CD8-positive, alpha-beta memory T cell (primary cell): ENCODE results near the gene EZR. TPM values are rescaled to one million over a fixed set of nuclear protein-coding genes. Genes with fewer than 3 reads are reported as not detected.
A peak's percentile ranks its signal among the peaks of the same experiment; 100 is the strongest.

Experiments used
- CTCF ChIA-PET: fragments of 350-600 bp; sonication (Branson Sonifier 250); formaldehyde crosslinking; loops from one replicate; lab custom pipeline; 2021; ENCODE audit warnings: antibody characterized with exemption; lab: Charles Lee
- POLR2A ChIA-PET: fragments of 350-600 bp; sonication (Branson Sonifier 250); formaldehyde crosslinking; loops from one replicate; lab custom pipeline; 2021; ENCODE audit warnings: antibody characterized with exemption; lab: Charles Lee
- DNase-seq, 5 donors: peaks; one replicate each; pipeline versions ENCODE4 v3.0.0 to v3.0.0-alpha.2; 2020 to 2022; ENCODE audit warnings: mixed read lengths in 1 of 5
- H3K27ac ChIP-seq: one replicate; pipeline ENCODE4 v1.7.0; 2013; ENCODE audit warnings: low read depth, mild to moderate bottlenecking, low read length, moderate library complexity
- H3K27me3 ChIP-seq: 2 replicates; pipeline ENCODE4 v1.7.0; 2013; ENCODE audit warnings: low read length, mild to moderate bottlenecking; ENCODE audit not compliant: insufficient read depth, poor library complexity, severe bottlenecking
- H3K36me3 ChIP-seq: 2 replicates; pipeline ENCODE4 v1.7.0; 2013; ENCODE audit warnings: mild to moderate bottlenecking, low read length, moderate library complexity; ENCODE audit not compliant: insufficient read depth
- H3K4me1 ChIP-seq: 2 replicates; pipeline ENCODE4 v1.7.0; 2013; ENCODE audit warnings: mild to moderate bottlenecking, low read length, moderate library complexity; ENCODE audit not compliant: insufficient read depth
- H3K4me3 ChIP-seq: 2 replicates; pipeline ENCODE4 v1.7.0; 2013; ENCODE audit warnings: mild to moderate bottlenecking, low read length
- H3K9me3 ChIP-seq: 2 replicates; pipeline ENCODE4 v1.7.0; 2013; ENCODE audit warnings: mild to moderate bottlenecking, low read length
- H3K27ac Mint-ChIP-seq, 8 donors: one replicate each; pipeline ENCODE4 v1.8.0; 2020 to 2021; ENCODE audit warnings: mixed read lengths in 8 of 8, mild to moderate bottlenecking in 6 of 8, inconsistent platforms in 3 of 8, moderate library complexity in 3 of 8
- H3K27me3 Mint-ChIP-seq, 2 donors: one replicate each; pipeline ENCODE4 v1.8.0; 2020 to 2021; ENCODE audit warnings: mixed read lengths in 2 of 2, mild to moderate bottlenecking in 1 of 2, moderate library complexity in 1 of 2
- H3K36me3 Mint-ChIP-seq, 3 donors: one replicate each; pipeline ENCODE4 v1.8.0; 2020 to 2021; ENCODE audit warnings: mixed read lengths in 3 of 3, inconsistent platforms in 1 of 3, mild to moderate bottlenecking in 1 of 3
- H3K4me1 Mint-ChIP-seq, 3 donors: one replicate each; pipeline ENCODE4 v1.8.0; 2020 to 2021; ENCODE audit warnings: mixed read lengths in 3 of 3, inconsistent platforms in 1 of 3, mild to moderate bottlenecking in 1 of 3
- H3K4me3 Mint-ChIP-seq, 7 donors: one replicate each; pipeline ENCODE4 v1.8.0; 2020 to 2021; ENCODE audit warnings: mixed read lengths in 7 of 7, mild to moderate bottlenecking in 6 of 7, moderate library complexity in 4 of 7, inconsistent platforms in 2 of 7
- H3K9me3 Mint-ChIP-seq, 5 donors: one replicate each; pipeline ENCODE4 v1.8.0; 2020 to 2022; ENCODE audit warnings: mixed read lengths in 5 of 5, mild to moderate bottlenecking in 3 of 5, moderate library complexity in 2 of 5, inconsistent platforms in 1 of 5
- polyA plus RNA-seq: library from polyadenylated mRNA; unstranded; fragments of 300-500 nt; fragmentation: Illumina TruSeq; gene quantifications from one replicate; pipeline ENCODE4 v1.2.3, GENCODE V29; 2021
- total RNA-seq, 2 experiments: library from RNA; stranded (reverse); gene quantifications; one replicate each; pipeline ENCODE4 v1.2.3, GENCODE V29; 2021

EZR gene
- 100 to 1,000 TPM; 296 to 299 TPM for total RNA-seq
- polyA plus RNA-seq = 325 TPM

DNA sequence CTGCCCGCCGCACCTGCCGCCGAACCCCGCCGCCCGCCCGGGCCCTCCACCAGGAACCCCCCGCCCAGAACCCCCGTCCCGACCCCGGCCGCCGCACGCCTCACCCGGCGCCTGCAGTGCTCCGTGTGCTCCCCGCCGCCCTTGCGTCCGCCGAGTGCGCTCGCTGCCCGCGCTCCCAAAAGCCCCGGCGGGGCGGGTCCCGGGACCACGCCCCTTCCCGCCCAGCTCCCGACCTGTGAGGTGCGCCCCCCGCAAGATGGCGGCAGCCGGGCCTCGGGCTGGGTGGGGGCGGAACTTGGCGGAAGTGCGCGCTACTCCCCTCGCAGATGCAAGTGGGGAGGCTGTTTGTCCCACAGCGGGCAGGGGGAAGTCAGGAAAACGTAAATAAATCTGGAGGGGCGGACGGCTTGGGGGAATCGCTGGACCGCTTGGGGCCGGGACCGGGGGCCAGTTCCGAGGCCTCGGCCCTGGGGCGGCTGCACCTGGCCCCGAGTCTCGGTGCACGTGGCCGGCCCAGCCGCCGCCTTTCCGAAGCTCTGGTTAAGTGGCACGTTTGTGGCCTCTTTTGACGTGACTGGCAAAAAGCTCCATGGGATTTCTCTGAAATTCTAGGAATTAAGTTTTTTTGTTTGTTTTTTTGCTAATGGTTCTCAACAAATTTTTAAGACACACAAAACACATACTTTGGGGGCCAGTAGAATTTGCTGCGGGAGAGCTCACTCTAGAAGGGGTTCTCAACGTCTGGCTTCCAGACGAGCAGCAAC is at the start of gene EZR:
TSS of gene EZR (minus strand) at position 156 of the 764 bp plus-strand sequence. CDS start 1,275 bp downstream, outside the sequence.
- Mint-ChIP-seq H3K36me3 (peaks cover 8 to 37% (median 18%) of the 10 kb centered on the region in 3 donors), H3K4me3 (peak within 1 kb of the TSS; percentile 79 to 100 (median 99)), H3K27me3 (peaks cover 0 to 3% of the 10 kb centered on the region in 2 donors), H3K4me1 (peaks cover 40 to 51% (median 46%) of the 10 kb centered on the region in 3 donors), H3K27ac (peak within 1 kb of the TSS; percentile 88 to 99 (median 93)), H3K9me3 (peaks cover 0 to 2% (median 0%) of the 10 kb centered on the region in 5 donors)
- H3K36me3 ChIP-seq = no peaks in the 10 kb centered on the region
- DNase-seq = peak; percentile 82 to 93 (median 84)
- H3K27ac ChIP-seq = peak within 1 kb of the TSS; percentile 99
- H3K27me3 ChIP-seq = no peaks in the 10 kb centered on the region
- peak within 1 kb of the TSS; percentile 39 for H3K4me3 ChIP-seq
- peaks cover 36% of the 10 kb centered on the region for H3K4me1 ChIP-seq
- POLR2A ChIA-PET = interaction anchor here (0.6 to 2.6 kb wide), 15 partner anchors 10 to 1461 kb away, joined by 3 to 116 read pairs (median 5); no protein-coding TSS in a partner anchor
- no peaks in the 10 kb centered on the region for H3K9me3 ChIP-seq
- CTCF ChIA-PET = interaction anchor here (0.8 to 2.1 kb wide), 6 partner anchors 11 to 180 kb away, joined by 3 to 12 read pairs (median 5); partner anchors contain the start of gene RSPH3

DNA sequence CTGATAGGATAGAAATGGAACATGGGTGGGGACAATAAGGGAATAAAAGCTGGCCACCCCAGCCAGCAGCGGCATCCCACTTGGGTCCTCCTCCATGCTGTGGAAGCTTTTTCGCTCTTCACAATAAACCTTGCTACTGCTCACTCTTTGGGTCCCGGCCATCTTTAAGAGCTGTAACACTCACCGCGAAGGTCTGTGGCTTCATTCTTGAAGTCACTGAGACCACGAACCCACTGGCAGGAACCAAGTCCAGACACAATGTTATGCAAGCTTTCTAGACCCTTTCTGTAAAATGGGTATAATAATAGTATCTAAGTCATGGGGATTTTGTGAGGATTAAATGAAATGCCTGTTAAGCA is 48.9 kb upstream of the EZR start:
- Histone ChIP-seq H3K27ac (no peak overlapping the region), H3K4me1 (peaks cover 20% of the 10 kb centered on the region), H3K4me3 (no peak overlapping the region), H3K9me3 (no peaks in the 10 kb centered on the region), H3K36me3 (no peaks in the 10 kb centered on the region), H3K27me3 (no peaks in the 10 kb centered on the region)
- Mint-ChIP-seq H3K9me3 (no peaks in the 10 kb centered on the region), H3K4me1 (peaks cover 23 to 46% (median 36%) of the 10 kb centered on the region in 3 donors), H3K36me3 (peaks cover 0 to 4% (median 0%) of the 10 kb centered on the region in 3 donors), H3K27me3 (peaks cover 0 to 4% of the 10 kb centered on the region in 2 donors), H3K27ac (peak overlapping the region; percentile 92 to 100 (median 99)), H3K4me3 (peak overlapping the region in 4 of 7 donors; percentile 8 to 44 (median 36))
- peak in 1 of 5 donors; percentile 62 for DNase-seq
- ChIA-PET CTCF (interaction anchor here (0.7 to 3.9 kb wide), 6 partner anchors 10 to 164 kb away, joined by 3 to 43 read pairs (median 10); no protein-coding TSS in a partner anchor), POLR2A (interaction anchor here (3.3 to 4.4 kb wide), 3 partner anchors 15 to 61 kb away, joined by 68 to 186 read pairs (median 116); partner anchors contain the start of gene EZR)

DNA sequence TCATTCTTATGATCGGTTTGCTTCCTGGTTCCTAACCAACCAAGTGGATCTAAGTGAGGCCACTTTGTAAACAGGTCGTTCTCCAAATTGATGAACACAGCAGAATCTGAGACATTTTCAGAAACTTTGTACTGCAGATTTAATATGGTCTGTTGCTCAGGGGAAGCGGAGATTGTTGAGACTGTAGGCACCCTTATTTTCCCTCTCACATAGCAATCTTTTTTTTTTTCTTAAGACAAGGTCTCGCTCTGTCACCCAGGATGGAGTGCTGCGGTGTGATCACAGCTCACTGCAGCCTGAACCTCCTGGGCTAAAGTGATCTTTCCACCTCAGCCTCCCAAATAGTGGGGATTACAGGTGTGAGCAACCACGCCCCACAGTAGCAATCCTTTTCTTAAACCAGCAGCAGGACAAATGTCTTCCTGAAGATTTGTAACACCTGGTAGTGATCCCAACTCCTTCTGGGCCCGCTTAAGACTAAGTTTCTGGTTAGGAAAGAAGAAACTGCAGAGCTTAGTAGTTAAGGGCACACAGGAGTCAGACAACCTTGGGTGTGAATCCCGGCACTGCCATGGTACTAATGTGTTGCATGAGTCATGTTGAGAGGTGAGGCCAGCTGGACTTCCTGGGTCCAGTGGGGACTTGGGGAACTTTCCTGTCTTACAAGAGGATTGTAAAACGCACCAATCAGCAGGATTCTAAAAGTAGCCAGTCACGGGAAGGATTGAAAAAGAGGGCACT is 48.4 kb upstream of the EZR start:
- H3K36me3 ChIP-seq = no peaks in the 10 kb centered on the region
- peaks cover 0 to 4% (median 0%) of the 10 kb centered on the region in 3 donors for H3K36me3 Mint-ChIP-seq
- H3K4me1 Mint-ChIP-seq = peaks cover 23 to 44% (median 36%) of the 10 kb centered on the region in 3 donors
- no peak overlapping the region for H3K4me3 ChIP-seq
- ChIA-PET POLR2A (interaction anchor here (0.8 to 4.4 kb wide), 5 partner anchors 15 to 60 kb away, joined by 3 to 186 read pairs (median 68); partner anchors contain the start of gene EZR), CTCF (interaction anchor here (0.7 to 3.9 kb wide), 4 partner anchors 13 to 163 kb away, joined by 3 to 43 read pairs (median 8); no protein-coding TSS in a partner anchor)
- H3K9me3 Mint-ChIP-seq = no peaks in the 10 kb centered on the region
- H3K9me3 ChIP-seq = no peaks in the 10 kb centered on the region
- no peaks in the 10 kb centered on the region for H3K27me3 ChIP-seq
- no peak for DNase-seq
- H3K27me3 Mint-ChIP-seq = peaks cover 0 to 5% of the 10 kb centered on the region in 2 donors
- H3K27ac ChIP-seq = no peak overlapping the region
- peak overlapping the region; percentile 92 to 100 (median 99) for H3K27ac Mint-ChIP-seq
- peak overlapping the region in 2 of 7 donors; percentile 29 to 44 for H3K4me3 Mint-ChIP-seq
- H3K4me1 ChIP-seq = peaks cover 20% of the 10 kb centered on the region

DNA sequence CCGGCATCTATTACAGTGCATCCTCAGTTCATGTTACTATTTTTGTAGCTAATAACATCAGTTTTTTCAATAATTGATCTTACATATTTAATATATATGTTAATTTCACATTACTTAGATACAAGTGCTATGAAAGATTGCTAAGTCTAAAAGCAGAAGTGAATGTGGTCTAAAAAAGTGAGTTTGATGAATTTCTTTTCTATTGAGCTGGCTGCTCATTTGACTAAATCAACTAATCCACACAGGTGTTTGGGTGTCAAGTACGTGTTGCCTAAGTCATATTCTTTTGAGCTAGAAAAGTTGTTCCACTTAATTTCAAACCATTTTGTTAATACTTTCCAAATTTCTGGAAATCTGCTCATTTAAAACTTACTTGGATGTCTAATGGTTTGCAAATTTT is 46.6 kb upstream of the EZR start:
- H3K27me3 ChIP-seq = no peaks in the 10 kb centered on the region
- no peak for DNase-seq
- no peak overlapping the region for H3K4me3 Mint-ChIP-seq
- H3K36me3 Mint-ChIP-seq = peaks cover 0 to 4% (median 0%) of the 10 kb centered on the region in 3 donors
- no peaks in the 10 kb centered on the region for H3K9me3 ChIP-seq
- CTCF ChIA-PET = interaction anchor here (1.0 to 2.1 kb wide), 2 partner anchors 11 to 52 kb away, joined by 3 to 6 read pairs; no protein-coding TSS in a partner anchor
- no peaks in the 10 kb centered on the region for H3K36me3 ChIP-seq
- no peaks in the 10 kb centered on the region for H3K9me3 Mint-ChIP-seq
- H3K4me3 ChIP-seq = no peak overlapping the region
- H3K4me1 ChIP-seq = peaks cover 18% of the 10 kb centered on the region
- H3K27me3 Mint-ChIP-seq = peaks cover 0 to 5% of the 10 kb centered on the region in 2 donors
- no peak overlapping the region for H3K27ac Mint-ChIP-seq
- H3K4me1 Mint-ChIP-seq = peaks cover 20 to 39% (median 34%) of the 10 kb centered on the region in 3 donors
- POLR2A ChIA-PET = interaction anchor here (1.0 to 1.6 kb wide), 2 partner anchors 11 to 97 kb away, joined by 6 to 13 read pairs; no protein-coding TSS in a partner anchor
- no peak overlapping the region for H3K27ac ChIP-seq

DNA sequence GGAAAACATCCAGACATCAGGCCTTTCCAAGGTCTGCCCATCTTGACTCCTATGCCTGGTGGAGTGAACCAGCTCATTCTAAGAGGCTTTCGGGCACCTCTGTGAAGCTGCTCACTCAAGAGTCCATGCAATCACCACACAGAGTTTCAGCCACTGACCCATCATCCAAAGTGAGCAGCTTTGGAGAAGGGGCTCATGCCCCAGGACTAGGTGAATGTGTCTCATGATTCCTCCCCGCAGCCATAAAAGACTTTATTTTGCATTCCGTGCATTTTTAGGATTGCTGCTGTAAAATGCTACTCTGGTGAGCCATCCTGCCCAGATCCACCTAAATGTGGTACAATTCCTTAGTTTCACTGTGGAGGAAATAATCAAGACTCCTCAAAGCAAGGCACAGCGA is 44.5 kb upstream of the EZR start:
- no peak overlapping the region for H3K4me3 Mint-ChIP-seq
- H3K4me1 ChIP-seq = peaks cover 4% of the 10 kb centered on the region
- no peaks in the 10 kb centered on the region for H3K9me3 ChIP-seq
- peaks cover 3 to 23% (median 20%) of the 10 kb centered on the region in 3 donors for H3K4me1 Mint-ChIP-seq
- ChIA-PET CTCF (interaction anchor here (1.1 to 1.4 kb wide), 2 partner anchors 9 to 146 kb away, joined by 3 to 5 read pairs; no protein-coding TSS in a partner anchor), POLR2A (interaction anchor here (0.6 kb wide), 1 partner anchor 47 kb away, joined by 3 read pairs; no protein-coding TSS in a partner anchor)
- no peak overlapping the region for H3K27ac ChIP-seq
- peaks cover 0 to 1% of the 10 kb centered on the region in 2 donors for H3K27me3 Mint-ChIP-seq
- DNase-seq = no peak
- peak overlapping the region in 3 of 8 donors; percentile 26 to 64 (median 62) for H3K27ac Mint-ChIP-seq
- H3K36me3 Mint-ChIP-seq = no peaks in the 10 kb centered on the region
- no peaks in the 10 kb centered on the region for H3K36me3 ChIP-seq
- H3K27me3 ChIP-seq = no peaks in the 10 kb centered on the region
- no peaks in the 10 kb centered on the region for H3K9me3 Mint-ChIP-seq
- no peak overlapping the region for H3K4me3 ChIP-seq

DNA sequence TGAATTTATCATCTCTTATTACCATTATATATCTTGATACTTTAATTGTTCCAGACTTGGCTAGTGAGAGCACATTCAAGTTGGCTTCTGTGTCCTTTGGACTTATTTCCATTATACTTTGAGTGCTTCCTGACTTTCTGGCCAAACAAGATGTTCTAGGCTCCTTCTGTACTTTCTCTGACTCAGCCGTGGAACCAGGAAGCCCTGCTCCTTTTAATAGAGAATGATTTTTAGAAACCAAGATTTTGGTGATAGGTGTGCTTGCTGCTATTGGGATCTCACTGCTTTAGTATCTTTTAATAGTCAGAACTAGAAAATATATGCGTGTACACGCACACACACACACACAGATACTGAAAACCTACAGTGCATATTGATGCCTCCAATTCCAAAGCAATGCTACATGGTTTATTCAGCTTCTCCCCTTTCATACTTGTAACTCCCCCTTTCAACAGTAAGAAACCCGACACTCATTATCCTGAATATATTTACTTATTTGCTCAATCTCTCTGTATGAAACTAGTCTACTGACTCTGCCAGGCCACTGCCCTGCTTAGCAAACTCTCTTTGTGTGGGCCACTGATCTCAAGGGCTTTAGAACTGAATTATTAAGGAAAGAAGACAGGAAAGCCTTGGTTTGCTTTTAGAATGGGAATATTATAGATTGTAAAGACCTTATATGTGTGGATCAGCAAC is 42.7 kb upstream of the EZR start:
- DNase-seq = no peak
- no peaks in the 10 kb centered on the region for H3K9me3 Mint-ChIP-seq
- no peaks in the 10 kb centered on the region for H3K36me3 Mint-ChIP-seq
- ChIA-PET CTCF (no interaction called here), POLR2A (interaction anchor here (0.7 kb wide), 1 partner anchor 50 kb away, joined by 5 read pairs; no protein-coding TSS in a partner anchor)
- peaks cover 0 to 1% of the 10 kb centered on the region in 2 donors for H3K27me3 Mint-ChIP-seq
- H3K27ac Mint-ChIP-seq = peak overlapping the region in 4 of 8 donors; percentile 19 to 77 (median 30)
- Histone ChIP-seq H3K4me1 (no peaks in the 10 kb centered on the region), H3K4me3 (no peak overlapping the region), H3K27me3 (no peaks in the 10 kb centered on the region), H3K27ac (no peak overlapping the region), H3K9me3 (no peaks in the 10 kb centered on the region), H3K36me3 (no peaks in the 10 kb centered on the region)
- no peak overlapping the region for H3K4me3 Mint-ChIP-seq
- peaks cover 6 to 14% (median 9%) of the 10 kb centered on the region in 3 donors for H3K4me1 Mint-ChIP-seq

DNA sequence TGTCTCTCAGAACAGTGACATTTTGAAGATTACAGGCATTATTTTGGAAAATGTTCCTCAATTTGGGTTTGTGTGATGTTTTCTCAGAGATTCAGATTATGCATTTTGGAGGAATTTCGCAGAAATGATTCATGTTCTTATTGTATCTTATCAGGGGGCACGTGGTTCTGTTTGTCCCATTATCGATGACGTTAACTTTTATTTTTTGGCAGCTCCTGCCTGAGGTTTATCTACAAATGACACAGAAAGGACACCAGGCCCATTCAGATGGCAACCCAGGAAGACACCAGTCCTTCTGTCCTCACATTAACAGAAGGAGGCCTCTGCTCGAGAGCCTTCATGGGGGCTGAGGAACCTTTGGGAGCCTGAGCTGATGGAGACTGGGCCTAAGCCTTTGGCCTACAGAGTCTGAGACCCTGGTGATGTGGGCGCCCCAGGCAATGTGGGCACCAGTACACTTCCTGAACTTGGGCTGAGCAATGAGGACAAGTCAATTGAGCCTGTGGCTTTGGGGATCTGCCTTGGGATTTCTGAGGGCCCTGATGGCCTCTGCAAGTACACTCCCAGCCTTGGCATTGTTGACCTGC is 41.2 kb upstream of the EZR start:
- CTCF ChIA-PET = no interaction called here
- Mint-ChIP-seq H3K9me3 (no peaks in the 10 kb centered on the region), H3K36me3 (no peaks in the 10 kb centered on the region), H3K4me3 (no peak overlapping the region), H3K27me3 (peaks cover 0 to 1% of the 10 kb centered on the region in 2 donors), H3K4me1 (peaks cover 10 to 17% (median 14%) of the 10 kb centered on the region in 3 donors), H3K27ac (no peak overlapping the region)
- Histone ChIP-seq H3K27me3 (no peaks in the 10 kb centered on the region), H3K4me1 (peaks cover 12% of the 10 kb centered on the region), H3K36me3 (no peaks in the 10 kb centered on the region), H3K9me3 (no peaks in the 10 kb centered on the region), H3K4me3 (no peak overlapping the region), H3K27ac (no peak overlapping the region)
- DNase-seq = no peak
- POLR2A ChIA-PET = no interaction called here
